Sigmoid colon (tissue), 4 donors: ENCODE results near the gene ZP2.

Source experiments
- CTCF ChIP-seq, 4 experiments: fragments of 450-650 bp in 3 of 4; fragments of 200-600 bp in 1 of 4; IDR thresholded peaks; one replicate each; pipeline ENCODE4 v1.5.1; 2016 to 2019; ENCODE audit warnings: antibody characterized with exemption in 4 of 4, mild to moderate bottlenecking in 3 of 4, moderate library complexity in 2 of 4
- EP300 ChIP-seq, 4 donors: sonication (generic); formaldehyde crosslinking; IDR thresholded peaks; one replicate each; pipeline ENCODE4 v1.6.1; 2017; ENCODE audit warnings: antibody characterized with exemption in 4 of 4
- POLR2A ChIP-seq, 2 donors: fragments of 450-650 bp; IDR thresholded peaks; one replicate each; pipeline ENCODE4 v1.6.1; 2016; ENCODE audit warnings: antibody characterized with exemption in 2 of 2, mild to moderate bottlenecking in 2 of 2, moderate library complexity in 2 of 2
- POLR2AphosphoS5 ChIP-seq, 4 donors: sonication (generic); formaldehyde crosslinking; IDR thresholded peaks; one replicate each; pipeline ENCODE4 v1.6.1; 2017; ENCODE audit warnings: antibody characterized with exemption in 4 of 4

GRCh38 chr16:21179126-21179982, 32.0 kb downstream of the ZP2 start:
- TF ChIP-seq POLR2A (IDR thresholded peaks at IDR 0.05) (no peak), EP300 (IDR thresholded peaks at IDR 0.05) (no peak), CTCF (IDR thresholded peaks at IDR 0.05) (no peak), POLR2AphosphoS5 (IDR thresholded peaks at IDR 0.05) (no peak)
